ENCODE measurements around the gene HS3ST3A1.

Gene HS3ST3A1

DNA sequence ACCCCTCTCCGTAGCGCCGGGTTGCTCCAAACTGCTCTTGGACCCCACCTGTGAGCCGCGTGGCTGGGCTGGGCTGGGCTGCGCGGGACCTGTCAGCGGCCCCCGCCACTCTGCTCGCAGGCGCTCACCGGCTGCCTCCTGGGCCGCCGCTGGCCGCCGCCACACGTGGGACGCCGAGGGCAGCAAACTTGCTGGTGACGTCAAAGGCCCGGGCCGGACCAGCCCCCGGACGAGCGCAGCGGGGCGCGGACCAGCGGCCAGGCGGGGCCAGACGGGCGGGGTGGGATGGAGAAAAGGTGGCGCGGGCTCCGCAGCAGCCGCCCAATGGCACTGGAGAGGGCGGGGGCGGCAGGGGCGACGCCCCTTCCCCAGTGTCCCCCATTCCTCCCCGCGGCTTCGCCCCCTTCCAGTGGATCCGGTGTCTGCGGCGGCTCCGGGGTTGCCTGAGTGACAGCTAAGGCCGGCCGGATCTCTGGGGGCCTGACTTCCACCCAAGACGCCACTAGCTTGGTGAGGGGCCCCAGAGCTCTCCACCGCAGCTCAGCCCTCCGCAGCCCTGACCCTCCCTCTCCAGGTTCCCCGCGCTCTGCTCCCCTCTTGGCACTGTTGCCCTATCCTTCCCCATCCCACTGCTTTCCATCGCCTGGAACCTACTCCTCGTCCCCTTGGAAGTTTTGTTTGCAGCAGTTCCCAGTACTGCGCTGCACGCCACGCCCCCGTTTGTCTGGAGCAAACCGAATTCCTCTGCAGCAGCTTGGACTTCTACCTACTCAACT is at the start of gene HS3ST3A1:
TSS of gene HS3ST3A1 (minus strand) at position 154 of the 776 bp plus-strand sequence. CDS start 800 bp downstream, outside the sequence.
- no peak for DNase-seq (ENCODE audit: low read depth in 2 of 2, low spot score in 1 of 2)

DNA sequence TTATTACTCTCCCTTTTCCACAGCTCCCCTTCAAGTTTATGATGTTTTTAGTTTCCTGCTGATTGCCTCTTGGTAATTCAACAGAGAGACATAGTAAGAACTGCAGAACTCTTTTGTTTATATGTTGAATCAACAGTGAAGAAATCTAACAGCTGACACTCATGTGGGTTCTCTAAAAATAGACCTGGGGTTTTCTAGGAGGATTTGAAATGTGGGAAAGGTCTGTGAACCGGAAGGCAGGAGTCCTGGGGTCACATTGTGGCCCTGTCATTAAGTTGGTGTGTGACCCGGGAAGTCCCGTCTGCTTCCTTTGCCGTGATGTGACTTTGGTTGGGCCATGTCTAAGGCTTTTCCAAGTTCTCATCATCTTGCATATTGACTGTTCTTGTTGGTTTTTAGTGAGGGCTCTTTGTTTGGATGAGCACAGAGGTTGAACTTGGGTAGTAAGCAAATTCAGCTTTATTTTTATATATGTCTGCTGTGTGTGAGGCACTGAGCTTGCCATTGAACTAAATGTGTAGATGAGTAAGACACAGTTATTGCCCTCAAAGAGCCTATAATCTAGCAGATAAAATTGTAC is 48.5 kb upstream of the HS3ST3A1 start:
- no peak for DNase-seq (ENCODE audit: low read depth in 2 of 2, low spot score in 1 of 2)

DNA sequence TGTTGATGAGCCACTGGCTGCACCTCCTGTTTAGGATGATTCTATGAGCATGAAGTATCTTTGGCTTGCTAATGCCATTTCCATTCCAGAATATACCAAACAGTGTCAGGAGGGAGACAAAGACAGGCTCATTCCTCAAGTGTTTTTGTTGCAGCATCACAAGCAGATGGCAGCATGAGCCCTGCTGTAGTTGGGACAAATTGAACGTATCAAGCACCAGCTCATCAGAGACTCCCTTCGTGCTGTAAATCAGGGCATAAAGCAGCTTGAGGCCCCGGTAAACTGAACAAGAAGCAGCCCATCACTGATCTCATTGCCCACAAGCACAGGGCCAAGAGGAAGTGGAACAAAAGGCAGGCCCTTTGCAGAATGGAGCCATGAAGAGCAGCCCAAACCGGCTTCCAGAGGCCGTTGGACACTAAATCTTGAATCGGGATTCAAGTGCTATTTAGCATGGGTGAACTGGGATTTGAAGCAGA is 45.9 kb upstream of the HS3ST3A1 start:
- no peak for DNase-seq (ENCODE audit: low read depth in 2 of 2, low spot score in 1 of 2)

DNA sequence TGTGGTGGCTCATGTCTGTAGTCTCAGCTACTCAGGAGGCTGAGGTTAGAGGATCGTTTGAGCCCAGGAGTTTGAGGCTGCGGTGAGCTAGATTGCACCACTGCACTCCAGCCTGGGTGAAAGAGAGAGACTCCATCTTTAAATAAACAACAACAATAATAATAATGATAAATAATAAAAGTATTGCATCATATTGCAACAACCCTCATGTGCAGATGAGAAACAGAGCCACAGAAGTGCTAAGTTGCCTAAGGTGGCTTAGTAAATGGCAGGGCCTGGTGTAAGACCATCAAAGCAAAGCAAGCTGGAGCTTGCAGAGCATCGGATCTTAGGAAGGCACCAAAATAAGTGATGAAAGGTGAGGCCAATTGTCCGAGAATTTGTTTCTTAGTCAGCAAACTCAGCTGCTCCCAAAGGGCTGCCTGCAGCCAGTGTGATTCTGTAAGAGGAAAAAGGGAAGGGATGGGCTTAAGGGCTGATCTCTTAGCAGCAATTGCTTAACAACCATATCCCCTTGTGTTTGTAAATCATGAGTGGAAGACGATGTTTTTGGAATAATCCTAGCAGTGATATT is 45.3 kb upstream of the HS3ST3A1 start:
- DNase-seq (ENCODE audit: low read depth in 2 of 2, low spot score in 1 of 2) = no peak

DNA sequence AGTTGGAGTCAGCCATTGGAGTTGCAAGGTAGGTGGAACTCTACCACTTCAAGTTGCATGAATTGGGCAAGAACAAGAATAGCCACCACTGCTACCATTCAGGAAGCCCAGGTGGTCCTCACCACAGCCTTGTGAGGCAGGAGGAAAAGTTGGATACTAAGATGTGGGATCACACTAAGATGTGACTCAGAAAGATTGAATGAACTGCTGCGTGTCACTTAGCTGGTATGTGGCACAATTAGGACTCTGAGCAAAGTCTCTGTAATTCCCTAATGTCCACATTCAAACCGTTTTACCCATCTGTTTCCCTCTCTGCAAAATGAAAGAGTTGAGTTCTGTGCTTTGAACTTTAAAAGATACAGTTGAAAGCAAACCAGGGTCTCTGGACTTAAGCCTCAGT is 44.7 kb upstream of the HS3ST3A1 start:
- DNase-seq (ENCODE audit: low read depth in 2 of 2, low spot score in 1 of 2) = no peak

DNA sequence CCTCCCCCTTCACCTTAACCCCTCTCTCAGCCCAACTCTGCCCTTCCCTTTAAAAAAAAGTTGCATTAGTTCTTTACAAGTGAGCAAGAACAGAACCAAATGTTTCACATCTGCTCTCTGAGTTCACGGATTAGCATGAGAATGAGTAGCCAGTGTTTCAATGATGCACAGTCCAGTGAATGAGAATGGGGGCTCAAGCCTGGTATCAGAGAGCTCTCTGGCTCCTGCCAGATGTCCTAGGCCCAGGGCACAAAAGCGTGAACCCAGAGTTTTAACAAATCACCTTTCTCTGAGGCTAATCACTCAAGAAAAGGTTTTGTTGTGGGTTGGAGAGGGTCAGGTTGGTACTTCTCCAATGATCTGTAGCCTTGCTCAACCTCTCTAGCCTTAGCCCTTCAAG is 41.5 kb upstream of the HS3ST3A1 start:
- DNase-seq (ENCODE audit: low read depth in 2 of 2, low spot score in 1 of 2) = no peak

DNA sequence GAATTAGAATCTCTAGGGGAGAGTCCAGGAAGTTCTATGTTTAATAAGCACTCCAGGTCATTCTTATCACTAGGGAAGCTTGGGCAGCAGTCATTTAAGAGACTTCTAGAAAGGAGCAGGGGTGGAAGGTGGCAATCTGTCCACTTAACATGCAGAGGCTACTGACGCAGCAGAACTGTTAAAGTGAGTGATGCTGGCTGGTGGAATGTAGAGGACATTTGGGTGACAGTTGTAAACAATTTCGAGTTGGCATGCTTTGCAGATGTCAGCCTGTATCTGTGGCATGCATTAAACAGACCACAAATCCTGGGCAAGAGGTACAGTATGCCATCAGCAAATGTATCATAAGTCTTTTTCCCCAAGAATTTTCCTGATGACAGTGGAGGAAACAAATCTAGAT is 40.5 kb upstream of the HS3ST3A1 start:
- DNase-seq (ENCODE audit: low read depth in 2 of 2, low spot score in 1 of 2) = no peak

DNA sequence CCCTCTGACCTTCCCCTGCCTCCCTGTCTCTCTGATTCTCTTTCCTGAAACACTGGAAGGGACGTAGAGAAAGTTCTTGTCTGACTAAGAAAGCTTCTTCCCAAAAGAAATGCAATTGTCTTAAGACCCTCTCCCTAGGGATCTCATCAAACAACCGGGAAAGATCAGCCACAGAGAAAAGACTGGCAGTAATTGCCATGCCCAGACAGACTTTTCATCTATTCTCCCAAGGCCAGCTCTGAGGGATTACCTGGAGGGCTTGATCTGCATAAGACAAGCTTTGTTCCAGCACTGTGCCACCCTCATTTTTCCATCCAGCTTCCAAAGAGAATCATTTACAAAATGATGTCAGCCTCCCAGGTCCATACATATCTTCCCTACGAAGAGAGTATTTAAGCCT is 38.8 kb upstream of the HS3ST3A1 start:
- DNase-seq (ENCODE audit: low read depth in 2 of 2, low spot score in 1 of 2) = no peak

DNA sequence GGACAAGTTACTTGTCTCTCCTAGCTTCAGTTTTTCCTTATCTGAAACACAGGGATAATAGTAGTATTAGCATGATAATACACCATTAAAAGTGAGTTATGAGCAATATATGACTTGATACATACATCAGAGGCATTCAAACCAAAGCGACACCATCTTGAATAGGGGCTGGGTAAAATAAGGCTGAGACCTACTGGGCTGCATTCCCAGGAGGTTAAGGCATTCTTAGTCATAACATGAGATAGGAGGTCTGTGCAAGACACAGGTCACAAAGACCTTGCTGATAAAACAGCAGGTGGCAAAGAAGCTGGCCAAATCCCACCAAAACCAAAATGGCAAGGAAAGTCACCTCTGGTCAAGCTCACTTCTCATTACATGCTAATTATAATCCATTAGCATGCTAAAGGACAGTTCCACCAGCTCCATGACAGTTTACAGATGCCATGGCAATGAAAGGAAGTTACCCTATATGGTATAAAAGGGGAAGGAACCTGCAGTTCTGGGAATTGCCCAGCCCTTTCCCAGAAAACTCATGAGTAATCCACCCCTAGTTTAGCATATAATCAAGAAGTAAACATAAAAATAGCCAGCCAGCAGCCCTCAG is 37.2 kb upstream of the HS3ST3A1 start:
- no peak for DNase-seq (ENCODE audit: low read depth in 2 of 2, low spot score in 1 of 2)

DNA sequence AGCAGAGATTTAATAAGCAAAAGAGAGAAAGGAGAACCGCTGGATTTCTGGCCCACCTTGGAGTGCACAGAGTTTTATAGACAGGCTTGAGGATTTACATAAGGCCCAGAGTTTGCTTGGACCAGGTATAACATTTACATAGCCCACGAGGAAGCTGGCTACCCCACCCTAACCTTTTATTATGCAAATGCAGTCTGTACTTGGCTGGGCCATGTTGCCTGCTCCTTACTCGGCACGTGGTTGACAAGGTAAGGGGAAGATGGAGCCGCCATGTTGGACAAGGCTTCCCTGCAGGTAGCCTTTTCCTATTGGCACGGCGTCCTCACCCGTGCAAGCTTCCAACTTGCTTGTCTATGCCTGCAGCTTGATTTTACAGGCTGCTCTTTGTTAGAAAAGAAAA is 35.2 kb upstream of the HS3ST3A1 start:
- DNase-seq (ENCODE audit: low read depth in 2 of 2, low spot score in 1 of 2) = no peak

DNA sequence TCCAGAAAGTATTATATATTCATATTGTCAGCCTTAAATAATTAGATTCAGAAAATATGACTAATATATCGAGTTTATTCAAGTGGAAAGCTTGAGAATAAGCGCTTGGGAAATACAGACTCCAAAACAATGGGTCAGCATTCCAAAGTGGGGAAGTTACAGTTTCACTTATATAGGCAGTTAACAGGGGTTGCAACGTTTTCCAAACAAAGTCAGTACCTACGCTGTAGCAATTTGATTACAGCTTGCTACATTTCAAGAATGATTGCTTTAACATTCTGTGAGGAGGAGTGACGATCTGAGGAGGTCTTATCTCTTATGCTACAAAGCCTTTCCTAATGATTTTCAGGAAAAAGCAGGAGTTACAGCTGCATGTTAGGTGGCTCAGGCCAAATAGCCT is 34.2 kb upstream of the HS3ST3A1 start:
- no peak for DNase-seq (ENCODE audit: low read depth in 2 of 2, low spot score in 1 of 2)

DNA sequence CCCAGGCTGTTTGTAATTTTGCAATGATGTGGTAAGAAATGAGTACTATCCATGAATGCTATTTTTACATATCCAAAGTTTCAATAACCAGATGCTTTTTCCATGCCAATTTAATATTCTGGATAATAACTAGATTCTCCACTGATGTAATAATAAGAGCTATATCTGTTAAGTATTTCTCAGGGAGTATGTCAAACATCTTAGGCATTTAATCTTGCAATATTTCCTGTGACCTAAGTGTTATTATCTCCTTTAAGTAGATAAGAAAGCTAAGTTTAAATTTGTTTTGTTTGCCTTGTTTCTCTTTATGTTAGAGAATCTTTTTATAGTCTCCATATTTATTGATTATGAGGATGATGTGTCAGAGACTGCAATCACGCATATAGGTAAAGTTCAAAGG is 32.3 kb upstream of the HS3ST3A1 start:
- DNase-seq (ENCODE audit: low read depth in 2 of 2, low spot score in 1 of 2) = no peak

DNA sequence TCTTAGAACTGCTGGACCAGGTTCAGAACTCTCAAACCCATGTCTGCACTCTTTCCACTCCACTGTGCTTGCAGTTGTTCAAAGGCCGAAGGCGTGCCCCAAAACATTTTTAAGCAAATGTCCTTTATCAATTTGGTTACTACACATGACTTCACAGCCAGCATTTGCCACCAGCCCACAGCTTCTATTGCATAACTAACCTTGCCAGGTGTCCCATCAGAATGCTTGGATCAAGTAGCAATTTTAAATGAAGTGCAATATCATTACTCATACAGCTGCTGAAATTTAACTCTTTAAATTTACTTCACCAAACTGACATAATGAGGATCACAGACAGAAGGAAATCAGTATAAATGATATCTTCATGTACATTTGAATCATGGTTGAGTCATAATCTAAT is 29.8 kb upstream of the HS3ST3A1 start:
- DNase-seq (ENCODE audit: low read depth in 2 of 2, low spot score in 1 of 2) = no peak

DNA sequence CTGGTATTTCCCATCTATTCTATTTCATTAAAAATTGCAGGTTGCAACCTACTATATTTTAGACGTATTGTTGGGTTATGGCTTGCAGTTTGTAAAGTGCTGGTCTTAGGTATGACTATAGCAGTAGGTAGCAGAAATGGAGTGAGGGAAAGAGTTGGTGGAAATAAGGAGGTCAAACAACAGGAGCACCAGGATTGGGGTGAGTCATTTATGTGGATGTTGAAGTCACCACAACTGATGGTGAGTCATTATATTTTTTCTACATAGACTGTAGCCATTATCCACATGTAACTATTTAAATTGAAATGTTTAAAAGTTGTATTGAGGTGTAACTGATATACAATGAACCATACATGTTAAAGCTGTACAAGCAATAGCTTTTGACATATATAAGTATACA is 25.0 kb upstream of the HS3ST3A1 start:
- no peak for DNase-seq (ENCODE audit: low read depth in 2 of 2, low spot score in 1 of 2)

DNA sequence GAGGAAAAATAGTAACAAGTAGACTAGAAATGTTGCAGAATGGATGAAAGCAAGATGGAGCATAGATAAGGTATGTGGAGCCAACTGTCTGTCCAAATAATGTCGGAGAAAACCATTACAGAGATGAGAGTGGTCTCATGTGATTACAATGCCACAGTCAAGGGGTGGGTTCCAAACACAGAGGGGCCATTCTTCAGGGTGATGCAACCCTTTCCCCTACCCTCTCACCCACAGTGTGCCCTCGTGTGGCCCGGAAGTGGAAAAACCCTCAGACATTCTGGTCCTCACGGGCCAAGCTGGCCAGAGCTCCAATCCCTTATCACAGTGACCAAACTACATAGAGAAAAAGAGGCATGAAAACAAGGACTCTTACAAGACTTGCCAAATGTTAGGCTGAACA is 17.7 kb upstream of the HS3ST3A1 start:
- no peak for DNase-seq (ENCODE audit: low read depth in 2 of 2, low spot score in 1 of 2)

DNA sequence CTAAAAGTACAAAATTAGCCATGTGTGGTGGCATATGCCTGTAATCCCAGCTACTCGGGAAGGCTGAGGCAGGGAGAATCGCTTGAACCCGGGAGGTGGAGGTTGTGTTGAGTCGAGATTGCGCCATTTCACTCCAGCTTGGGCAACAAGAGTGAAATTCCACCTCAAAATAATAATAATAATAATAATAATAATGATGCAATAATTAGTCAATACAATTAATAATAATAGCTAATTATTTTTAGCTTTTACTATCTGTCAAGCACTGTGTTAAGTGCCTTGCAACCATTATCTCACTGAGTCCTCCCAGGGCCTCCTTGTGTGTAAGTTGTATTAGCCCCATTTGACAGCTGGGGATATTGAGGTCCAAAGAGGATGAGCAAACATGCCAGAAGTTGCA is 14.3 kb upstream of the HS3ST3A1 start:
- no peak for DNase-seq (ENCODE audit: low read depth in 2 of 2, low spot score in 1 of 2)

DNA sequence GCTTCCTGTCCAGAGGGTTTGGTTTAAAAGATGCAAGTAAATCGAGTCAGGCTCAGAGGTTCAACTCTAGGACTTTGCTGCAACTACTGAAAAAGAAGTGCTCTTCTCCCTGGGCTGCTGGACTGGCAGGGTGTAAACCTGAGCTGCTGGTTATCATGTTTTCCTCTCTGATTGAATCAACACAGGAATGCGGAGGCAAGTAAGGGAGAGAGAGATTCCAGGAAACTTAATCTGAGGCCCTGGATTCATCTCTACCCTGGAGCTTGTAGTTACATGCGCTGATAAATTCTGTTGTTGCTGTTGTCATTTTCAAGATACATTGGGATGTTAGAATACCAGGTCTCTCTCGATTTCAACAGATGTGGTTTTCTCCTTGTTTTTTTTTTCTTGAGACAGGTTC is 8.2 kb upstream of the HS3ST3A1 start:
- DNase-seq (ENCODE audit: low read depth in 2 of 2, low spot score in 1 of 2) = no peak

DNA sequence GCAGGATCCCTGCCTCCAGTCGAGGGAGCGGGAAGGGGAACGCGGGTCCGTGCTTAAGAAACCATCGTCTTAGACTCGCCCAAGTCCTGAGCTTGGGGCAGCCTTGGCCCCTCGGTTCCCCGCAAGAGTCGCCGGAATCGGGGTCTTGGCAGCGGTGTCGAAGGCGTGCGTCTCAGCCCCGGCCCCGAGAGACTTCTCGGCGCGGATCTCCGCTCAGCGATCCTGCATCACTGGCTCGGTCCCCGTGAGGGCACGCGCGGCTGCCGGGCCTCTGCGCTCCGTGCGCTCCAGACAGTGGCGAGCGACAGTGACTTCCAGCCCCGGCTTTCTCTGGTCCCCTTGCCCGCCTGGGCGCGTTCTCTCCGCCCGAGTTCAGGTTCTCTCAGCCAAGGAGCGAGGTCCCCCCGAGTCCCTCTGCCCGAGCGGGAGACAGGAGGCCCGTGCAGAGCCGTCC is 380 bp downstream of the HS3ST3A1 start:
- no peak for DNase-seq (ENCODE audit: low read depth in 2 of 2, low spot score in 1 of 2)

DNA sequence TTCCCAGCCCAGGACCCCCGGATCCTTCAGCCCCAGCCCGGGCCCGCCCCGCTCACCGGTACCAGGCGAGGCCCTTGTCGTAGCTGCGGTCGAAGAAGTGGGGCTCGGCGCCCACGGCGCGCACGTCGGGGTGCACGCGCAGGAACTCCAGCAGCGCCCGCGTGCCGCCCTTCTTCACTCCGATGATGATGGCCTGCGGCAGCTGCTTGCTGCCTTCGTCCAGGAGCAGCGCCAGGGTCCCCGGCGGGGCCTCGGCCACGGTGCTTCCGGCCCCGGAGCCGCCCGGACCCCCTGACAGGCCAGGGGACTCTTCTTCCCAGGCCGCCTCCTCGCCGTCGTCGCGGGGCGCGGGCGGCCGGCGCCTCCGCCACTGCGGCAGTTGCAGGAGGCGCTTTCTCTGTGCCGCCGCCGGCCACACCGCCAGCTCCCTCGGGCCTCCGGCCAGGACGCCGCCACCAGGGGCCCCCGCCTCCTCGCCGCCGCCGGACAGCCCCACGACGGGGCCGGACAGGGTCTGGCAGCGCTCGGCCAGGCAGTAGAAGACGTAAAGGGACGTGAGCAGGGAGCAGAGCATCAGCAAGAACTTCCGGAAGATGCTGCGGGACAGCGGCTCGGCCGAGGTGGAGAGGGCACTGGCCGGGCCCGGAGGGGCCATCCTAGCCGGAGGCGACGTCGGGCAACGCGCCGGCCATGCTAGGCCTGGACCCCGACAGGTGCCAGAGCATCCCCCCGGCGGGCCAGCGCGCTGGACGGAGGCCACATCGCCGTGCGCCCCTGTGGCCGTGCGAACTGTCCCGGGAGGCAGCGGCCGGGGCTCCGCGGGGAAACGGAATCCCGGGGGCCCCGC is 1.0 kb downstream of the HS3ST3A1 start:
- DNase-seq (ENCODE audit: low read depth in 2 of 2, low spot score in 1 of 2) = no peak

DNA sequence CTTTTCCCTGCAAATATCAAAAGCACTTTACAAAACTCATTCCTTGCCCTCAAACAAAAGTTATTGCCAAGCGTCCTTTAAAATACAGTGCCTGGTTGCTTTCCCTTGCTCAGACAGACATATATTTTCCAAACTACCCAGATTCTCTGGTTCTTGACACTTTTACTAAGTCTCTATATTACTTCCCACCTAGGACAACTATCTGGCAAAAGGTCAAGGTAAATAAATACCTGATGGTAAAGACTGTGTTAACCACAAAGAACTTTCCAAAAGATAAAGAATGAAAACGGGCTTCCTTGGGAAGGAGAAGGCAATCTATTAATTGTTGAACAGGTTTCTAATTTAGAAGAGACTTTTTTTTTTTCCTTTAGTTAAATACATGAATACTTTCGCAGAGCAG is 1.9 kb downstream of the HS3ST3A1 start:
- DNase-seq (ENCODE audit: low read depth in 2 of 2, low spot score in 1 of 2) = no peak

DNA sequence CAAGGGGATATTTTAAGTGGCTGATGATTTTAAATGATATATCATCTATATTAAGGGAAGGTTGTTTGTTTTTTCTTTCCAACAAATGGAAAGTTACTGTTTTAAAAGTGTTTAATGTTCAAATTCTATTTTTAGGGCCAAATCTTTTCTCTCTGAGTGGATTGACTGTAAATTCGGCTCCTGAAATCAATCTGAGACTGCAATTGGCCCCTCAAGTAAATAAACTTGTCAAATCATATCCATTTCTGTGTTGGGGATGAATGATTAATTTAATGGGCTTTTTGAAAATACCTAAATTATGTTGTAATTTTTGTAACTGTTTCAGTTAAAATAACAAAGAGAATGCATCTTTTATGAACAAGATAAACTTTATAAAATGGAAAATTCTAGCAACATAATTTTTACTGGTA is 2.6 kb downstream of the HS3ST3A1 start:
- no peak for DNase-seq (ENCODE audit: low read depth in 2 of 2, low spot score in 1 of 2)
